Measurements from ENCODE around the gene TESK1. TPM values are rescaled to one million over a fixed set of nuclear protein-coding genes. Genes with fewer than 3 reads are reported as not detected.
"Not testable (repeated sequence)": the region's sequence is repeated elsewhere in the genome, so short reads cannot be mapped to it uniquely, and the experiment has no call there.

The TESK1 gene
- total RNA-seq, 1 donor from 2014 or later, result 28.7 TPM

- DNase-seq, result no peak
- H3K27me3 Mint-ChIP-seq (ENCODE audit: unreplicated experiment), result peaks cover 13% of the 10 kb centered on the region
- no peak for TF ChIP-seq CTCF (IDR thresholded peaks at IDR 0.05; ENCODE audit: partially characterized antibody, unreplicated experiment)
- peaks cover 11% of the 10 kb centered on the region for H3K4me1 Mint-ChIP-seq (ENCODE audit: low read depth, unreplicated experiment)
- peaks cover 13% of the 10 kb centered on the region for H3K9me3 Mint-ChIP-seq (ENCODE audit: unreplicated experiment)
- H3K4me3 Mint-ChIP-seq (ENCODE audit: unreplicated experiment), result no peak overlapping the region
- H3K27ac Mint-ChIP-seq (ENCODE audit: unreplicated experiment), result no peak overlapping the region
- peaks cover 10% of the 10 kb centered on the region for H3K36me3 Mint-ChIP-seq (ENCODE audit: unreplicated experiment)
These were observed 38.0 kb downstream of the TESK1 start for GRCh38 chr9:35643046-35643445.

GRCh38 chr9:35645736-35646135 lies 40.7 kb downstream of the TESK1 start:
- Mint-ChIP-seq H3K9me3 (ENCODE audit: unreplicated experiment) (peaks cover 17% of the 10 kb centered on the region), H3K27ac (ENCODE audit: unreplicated experiment) (peak overlapping the region; percentile 95), H3K27me3 (ENCODE audit: unreplicated experiment) (peaks cover 18% of the 10 kb centered on the region), H3K4me1 (ENCODE audit: low read depth, unreplicated experiment) (peaks cover 22% of the 10 kb centered on the region), H3K4me3 (ENCODE audit: unreplicated experiment) (peak overlapping the region; percentile 100)
- H3K36me3 Mint-ChIP-seq (ENCODE audit: unreplicated experiment); DNase-seq: not testable (repeated sequence)

GRCh38 chr9:35646153-35646532 lies 41.1 kb downstream of the TESK1 start:
- peaks cover 17% of the 10 kb centered on the region for H3K9me3 Mint-ChIP-seq (ENCODE audit: unreplicated experiment)
- H3K4me1 Mint-ChIP-seq (ENCODE audit: low read depth, unreplicated experiment), result peaks cover 24% of the 10 kb centered on the region
- peaks cover 19% of the 10 kb centered on the region for H3K27me3 Mint-ChIP-seq (ENCODE audit: unreplicated experiment)
- TF ChIP-seq CTCF (IDR thresholded peaks at IDR 0.05; ENCODE audit: partially characterized antibody, unreplicated experiment), result no peak
- H3K4me3 Mint-ChIP-seq (ENCODE audit: unreplicated experiment), result peak overlapping the region; percentile 100
- DNase-seq, result no peak
- peak overlapping the region; percentile 95 for H3K27ac Mint-ChIP-seq (ENCODE audit: unreplicated experiment)
- peaks cover 5% of the 10 kb centered on the region for H3K36me3 Mint-ChIP-seq (ENCODE audit: unreplicated experiment)

GRCh38 chr9:35646533-35647265 lies 41.6 kb downstream of the TESK1 start:
- peaks cover 24% of the 10 kb centered on the region for H3K27me3 Mint-ChIP-seq (ENCODE audit: unreplicated experiment)
- H3K4me1 Mint-ChIP-seq (ENCODE audit: low read depth, unreplicated experiment), result peaks cover 27% of the 10 kb centered on the region
- peak overlapping the region; percentile 95 for H3K27ac Mint-ChIP-seq (ENCODE audit: unreplicated experiment)
- DNase-seq, result peak; percentile 96
- H3K36me3 Mint-ChIP-seq (ENCODE audit: unreplicated experiment), result peaks cover 5% of the 10 kb centered on the region
- TF ChIP-seq CTCF (IDR thresholded peaks at IDR 0.05; ENCODE audit: partially characterized antibody, unreplicated experiment), result peak; percentile 93
- H3K4me3 Mint-ChIP-seq (ENCODE audit: unreplicated experiment), result peak overlapping the region; percentile 100
- peaks cover 17% of the 10 kb centered on the region for H3K9me3 Mint-ChIP-seq (ENCODE audit: unreplicated experiment)

GRCh38 chr9:35649431-35650340 lies 44.6 kb downstream of the TESK1 start:
- TF ChIP-seq CTCF (IDR thresholded peaks at IDR 0.05; ENCODE audit: partially characterized antibody, unreplicated experiment), result no peak
- Mint-ChIP-seq H3K4me1 (ENCODE audit: low read depth, unreplicated experiment) (peaks cover 27% of the 10 kb centered on the region), H3K9me3 (ENCODE audit: unreplicated experiment) (peaks cover 17% of the 10 kb centered on the region), H3K27ac (ENCODE audit: unreplicated experiment) (no peak overlapping the region), H3K27me3 (ENCODE audit: unreplicated experiment) (peaks cover 26% of the 10 kb centered on the region), H3K4me3 (ENCODE audit: unreplicated experiment) (no peak overlapping the region), H3K36me3 (ENCODE audit: unreplicated experiment) (peaks cover 5% of the 10 kb centered on the region)
- DNase-seq, result no peak

All from glutamatergic neuron (in vitro differentiated cells).